HG02610 (cell line): ENCODE measurements around the gene CSRP1.
"Not testable (repeated sequence)": the region's sequence is repeated elsewhere in the genome, so short reads cannot be mapped to it uniquely, and the experiment has no call there.

Source experiments
- ATAC-seq: cut with Tn5 transposase; IDR thresholded peaks from one replicate; pipeline ENCODE4 v1.9.1; 2021; ENCODE audit warnings: mild to moderate bottlenecking, moderate library complexity; ENCODE audit not compliant: unreplicated experiment

CSRP1 gene

DNA sequence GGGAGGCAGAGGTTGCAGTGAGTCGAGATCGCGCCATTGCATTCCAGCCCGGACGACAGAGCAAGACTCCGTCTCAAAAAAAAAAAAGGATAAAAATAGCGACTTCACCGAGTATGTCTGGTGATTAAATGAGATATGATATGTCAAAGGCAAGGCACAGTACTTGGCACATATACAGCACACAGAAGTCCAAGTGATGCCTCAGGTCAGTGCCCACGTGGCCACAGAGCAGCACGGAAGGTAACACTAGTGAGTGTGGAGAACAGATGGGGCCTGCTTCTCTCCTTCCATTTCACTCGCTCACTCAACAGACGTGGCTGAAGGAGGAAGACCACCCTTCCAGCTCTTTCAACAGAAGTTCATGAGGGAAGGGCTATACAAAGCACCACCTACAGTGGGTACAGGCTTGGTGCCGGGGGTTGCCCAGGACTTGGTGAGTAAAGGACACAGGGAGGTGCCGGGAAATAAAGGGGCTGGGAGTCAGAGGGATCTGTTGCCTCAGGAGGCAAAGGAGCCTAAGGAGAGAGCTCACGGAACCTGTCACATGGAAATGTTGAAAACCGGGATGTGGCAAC, 8.9 kb downstream of the CSRP1 start:
- no peak for ATAC-seq

DNA sequence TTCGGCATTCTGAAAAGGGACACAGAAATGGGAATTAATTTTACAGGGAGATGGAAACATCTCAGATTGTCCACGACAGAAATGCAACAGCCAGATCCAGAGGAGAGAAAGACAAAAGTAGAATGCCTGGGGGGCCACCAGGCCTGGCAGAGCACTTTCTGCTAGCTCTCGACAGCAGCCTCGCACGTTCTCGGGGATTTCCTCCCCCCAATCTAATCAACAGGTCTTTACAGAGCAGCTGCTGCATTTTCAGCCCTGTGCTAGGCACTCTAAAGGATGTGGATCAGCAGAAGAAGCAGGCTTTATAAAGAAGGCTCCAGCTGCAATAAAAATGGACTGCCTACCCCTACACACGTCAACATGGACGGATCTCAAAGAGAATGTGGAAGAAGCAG, 10.6 kb downstream of the CSRP1 start:
- no peak for ATAC-seq

DNA sequence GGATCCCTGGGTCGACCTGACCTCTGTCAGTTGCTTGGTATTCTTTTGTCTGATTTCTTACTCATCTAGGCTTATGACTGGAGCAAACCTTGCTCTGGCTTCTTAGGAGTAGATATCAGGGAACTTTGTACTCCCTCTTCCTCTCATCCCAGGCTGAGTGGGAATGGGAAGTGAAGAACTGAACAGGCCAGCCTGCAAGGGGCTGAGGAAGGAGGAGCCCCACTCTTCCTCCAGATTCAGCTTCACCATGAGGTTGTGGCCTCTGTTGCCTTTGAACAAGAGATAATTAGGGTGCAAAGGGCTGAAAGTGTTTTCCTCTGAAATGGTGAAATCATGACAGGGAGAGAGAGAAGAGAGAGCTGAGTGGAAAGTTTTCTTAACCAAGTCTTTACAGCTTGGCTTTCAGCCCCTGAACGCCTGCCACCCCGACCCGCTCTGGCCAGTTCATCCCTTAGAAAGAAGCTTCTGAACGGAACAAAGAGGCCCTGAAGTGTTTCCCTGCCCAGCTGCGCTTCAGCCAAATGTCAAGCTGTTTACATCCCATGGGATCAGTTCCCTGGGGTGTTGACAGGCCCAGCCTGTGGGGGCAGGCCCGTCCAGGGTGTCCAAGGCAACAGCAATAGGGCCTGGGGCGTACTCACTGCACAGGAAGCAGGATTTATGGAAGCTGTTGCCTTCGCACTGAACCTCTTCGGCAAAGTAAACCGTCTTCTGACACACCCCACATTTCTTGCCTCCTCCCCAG, 11.2 kb downstream of the CSRP1 start:
- ATAC-seq: no peak

DNA sequence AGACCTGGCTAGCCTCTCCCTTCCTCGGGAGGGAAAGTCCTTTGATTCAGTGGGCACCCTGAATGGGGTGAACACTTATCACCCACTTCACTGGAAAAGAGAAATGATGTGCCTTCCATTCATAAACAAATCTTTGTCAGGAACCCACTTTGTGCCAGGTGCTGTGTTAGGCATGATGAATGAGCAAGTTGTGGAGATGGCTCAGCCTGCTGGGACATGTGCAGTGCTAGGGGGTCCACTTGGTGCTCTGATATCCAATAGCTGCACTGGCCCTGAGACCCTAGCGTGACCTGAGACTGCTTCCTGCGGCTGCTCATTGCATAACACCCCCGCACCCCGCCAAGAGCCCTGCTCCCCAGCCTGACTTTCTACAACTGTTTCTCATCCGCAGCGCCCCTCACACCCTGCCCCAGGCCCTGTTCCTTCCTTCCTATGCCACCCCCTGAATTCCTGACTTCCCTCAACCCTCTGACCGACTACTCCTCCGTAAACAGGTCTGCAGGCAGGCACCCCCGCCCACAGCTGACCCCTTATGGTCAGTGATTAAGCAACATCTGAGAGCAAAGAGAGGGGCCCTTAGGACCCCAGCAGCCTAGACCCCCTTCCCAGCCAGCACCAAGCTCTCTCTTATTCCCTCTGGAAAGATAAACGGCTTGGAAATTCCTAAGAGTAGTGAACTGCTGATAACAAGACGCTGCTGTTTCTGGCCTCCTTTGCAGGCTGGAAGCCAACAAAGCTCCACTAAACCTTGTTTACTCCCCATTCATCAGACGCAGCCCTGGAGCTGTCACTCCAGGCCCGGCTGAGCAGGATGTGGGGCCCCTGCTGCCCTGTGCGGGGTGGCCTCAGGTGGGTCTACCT, 12.9 kb downstream of the CSRP1 start:
- no peak for ATAC-seq

DNA sequence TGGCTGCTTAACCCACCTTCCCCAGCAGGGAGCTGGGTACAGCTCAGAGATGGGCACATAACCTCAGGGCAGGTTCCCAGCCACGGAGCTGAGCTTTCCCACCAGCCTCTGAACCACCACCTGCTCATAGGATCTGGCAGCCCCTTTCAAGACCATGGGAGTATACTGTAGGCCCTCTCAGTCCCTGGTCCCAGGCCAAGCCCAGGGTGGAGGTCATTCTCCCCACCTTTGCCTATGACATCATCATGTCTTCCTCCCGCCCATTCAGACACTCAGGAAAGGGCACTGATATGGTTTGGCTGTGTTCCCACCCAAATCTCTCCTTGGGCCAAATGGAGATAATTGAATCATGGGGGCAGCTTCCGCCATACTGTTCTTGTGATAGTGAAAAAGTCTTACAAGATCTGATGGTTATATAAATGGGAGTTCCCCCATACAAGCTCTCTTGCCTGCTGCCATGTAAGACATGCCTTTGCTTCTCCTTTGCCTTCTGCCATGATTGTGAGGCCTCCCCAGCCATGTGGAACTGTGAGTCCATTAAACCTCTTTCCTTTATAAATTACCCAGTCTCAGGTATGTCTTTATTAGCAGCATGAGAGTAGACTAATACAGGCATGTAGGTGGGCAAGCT, 13.8 kb downstream of the CSRP1 start:
- ATAC-seq: not testable (repeated sequence)

DNA sequence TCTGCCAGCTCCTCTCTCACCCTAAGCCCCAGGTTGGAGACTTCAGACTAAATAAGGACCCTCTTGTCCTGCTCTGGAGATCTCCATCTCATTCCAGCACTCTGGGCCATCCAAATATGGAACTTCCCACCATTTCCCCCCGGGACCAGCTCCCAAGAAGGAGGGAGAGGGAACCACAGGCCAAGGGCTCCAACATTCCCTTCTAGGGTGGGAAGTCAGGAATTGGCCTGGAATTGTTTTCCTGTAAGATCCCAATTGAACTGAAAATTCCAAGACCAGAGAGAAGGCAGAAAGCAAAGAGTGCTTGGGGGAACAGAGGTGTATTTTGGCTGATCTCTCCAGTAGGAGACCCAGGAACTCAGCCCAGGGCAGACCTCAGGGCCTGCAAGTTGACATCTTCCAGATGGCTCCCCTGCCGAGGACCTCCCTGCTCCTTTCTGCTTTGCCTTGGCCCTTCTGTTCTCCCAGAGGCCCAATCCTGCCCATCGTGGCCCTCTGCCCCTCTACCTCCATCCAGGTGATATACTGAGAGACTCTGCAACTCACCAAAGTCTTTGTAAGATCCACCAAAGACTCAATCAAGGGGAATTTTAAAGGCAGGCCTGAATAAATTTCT, 14.9 kb downstream of the CSRP1 start:
- ATAC-seq: no peak

DNA sequence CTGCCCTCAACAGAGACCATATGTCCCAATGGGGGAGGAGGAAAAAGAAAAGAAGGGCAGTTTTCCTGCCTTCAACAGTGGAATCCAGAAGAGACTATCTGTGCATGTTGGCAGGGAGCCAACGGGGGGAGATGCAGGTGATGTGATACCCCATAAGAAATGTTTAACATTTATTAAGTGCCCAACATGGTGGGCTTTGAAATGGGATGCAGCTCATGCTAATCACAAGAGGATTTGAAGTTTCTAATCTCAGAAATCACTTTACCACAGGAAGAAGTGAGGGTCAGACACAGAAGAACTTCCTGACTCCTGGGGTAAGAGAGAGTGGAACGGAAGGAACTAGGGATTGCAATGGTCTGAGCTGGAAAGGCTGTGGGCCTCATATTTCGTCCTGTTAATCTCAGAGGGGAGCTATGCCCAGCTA, 16.2 kb downstream of the CSRP1 start:
- ATAC-seq: no peak

DNA sequence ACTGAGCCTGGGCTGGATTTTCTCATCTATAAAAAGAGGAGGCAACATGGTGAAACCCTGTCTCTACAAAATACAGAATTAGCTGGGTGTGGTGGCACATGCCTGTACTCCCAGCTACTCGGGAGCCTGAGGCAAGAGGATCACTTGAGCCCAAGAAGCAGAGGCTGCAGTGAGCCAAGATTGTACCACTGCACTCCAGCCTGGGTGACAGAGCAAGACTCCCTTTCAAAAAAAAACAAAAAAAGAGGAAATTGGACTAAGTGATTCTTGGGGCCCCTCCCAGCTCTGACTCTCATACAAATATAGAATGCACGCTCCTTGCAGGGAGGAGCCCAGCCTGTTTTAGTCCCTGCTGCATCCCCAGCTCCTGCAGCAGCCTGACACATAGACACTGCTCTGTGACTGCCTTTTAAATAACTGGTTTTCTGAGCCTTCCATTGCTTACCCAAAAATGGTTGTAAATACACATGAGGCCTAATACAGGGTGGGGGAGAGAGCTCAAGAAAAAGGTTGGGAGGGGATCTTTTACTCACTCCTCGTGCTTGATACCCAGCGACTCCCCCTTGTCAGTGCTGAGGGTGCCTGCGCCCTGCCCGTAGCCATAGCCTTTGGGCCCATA, 17.2 kb downstream of the CSRP1 start:
- ATAC-seq: no peak

DNA sequence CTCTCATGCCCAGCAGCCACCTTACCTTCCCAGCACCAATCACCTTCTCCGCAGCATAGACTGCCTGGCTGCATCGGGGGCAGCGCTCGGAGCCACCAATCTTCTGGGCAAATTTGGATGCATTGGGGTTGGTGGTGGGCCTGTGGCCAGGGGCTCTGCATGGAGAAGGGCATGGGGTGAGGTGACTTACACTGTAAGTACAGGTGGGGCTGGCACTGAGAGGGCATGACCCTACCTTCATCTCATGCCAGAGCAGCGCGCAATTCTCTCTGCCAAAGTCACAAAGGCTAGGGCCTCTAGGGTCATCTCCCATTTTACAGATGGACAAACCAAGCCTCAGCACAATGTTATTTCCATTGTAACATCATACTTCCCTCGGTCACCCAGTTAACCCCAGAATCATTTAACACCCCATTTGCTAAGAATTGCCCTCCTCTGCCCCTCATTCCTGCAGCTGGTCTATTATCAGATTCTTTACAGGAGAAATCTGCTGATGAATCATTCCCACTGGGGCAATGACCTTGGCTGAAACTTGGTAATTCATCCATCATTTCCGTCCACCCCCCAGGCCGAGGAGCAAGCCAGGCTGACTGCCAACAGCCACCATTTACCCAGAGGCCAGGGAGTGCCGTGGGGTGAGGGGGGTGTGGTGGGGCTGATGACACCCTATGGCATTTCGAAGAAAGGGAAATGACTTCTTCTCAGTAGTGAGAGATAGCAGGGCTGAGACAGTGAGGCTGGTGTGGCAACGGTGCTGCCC, 17.9 kb downstream of the CSRP1 start:
- ATAC-seq: no peak

DNA sequence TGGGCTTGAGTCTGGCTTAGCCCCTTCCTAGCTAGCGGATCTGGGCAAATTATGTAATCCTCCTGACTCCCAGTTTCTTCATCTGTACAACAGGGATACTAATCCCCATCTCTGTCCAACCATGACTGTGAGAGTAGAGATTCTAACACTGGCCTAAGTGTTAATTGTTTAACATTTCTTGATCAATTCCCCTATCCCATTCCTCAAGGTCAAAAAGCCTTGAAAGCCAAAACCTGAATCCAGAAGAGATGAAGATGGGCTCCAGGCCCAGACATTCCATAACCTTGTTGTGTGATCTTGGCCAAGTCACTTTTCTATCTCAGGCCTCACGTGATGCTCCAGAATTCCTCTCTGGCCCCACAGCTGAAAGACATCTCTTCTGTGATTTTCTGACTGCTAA, 19.2 kb downstream of the CSRP1 start:
- ATAC-seq: no peak

DNA sequence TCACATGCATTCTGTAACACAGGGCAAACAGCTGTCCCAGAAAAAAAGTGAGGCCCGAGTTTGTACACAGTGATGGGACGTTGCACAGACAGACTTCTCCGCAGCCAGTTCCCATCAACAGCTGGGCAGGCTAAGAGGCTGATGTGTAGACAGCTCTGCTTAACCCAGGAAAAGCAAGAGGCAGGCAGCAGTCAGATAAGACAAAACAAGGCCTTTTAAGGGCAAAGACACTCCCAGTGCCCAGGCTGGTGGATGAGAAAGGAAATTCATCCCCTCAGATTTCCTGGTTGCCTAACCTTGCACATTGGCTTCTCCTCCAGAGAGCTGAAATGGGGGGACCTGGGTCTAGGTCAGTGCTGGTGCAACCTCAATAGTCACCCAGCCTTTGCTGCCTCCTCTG, 20.7 kb downstream of the CSRP1 start:
- no peak for ATAC-seq

DNA sequence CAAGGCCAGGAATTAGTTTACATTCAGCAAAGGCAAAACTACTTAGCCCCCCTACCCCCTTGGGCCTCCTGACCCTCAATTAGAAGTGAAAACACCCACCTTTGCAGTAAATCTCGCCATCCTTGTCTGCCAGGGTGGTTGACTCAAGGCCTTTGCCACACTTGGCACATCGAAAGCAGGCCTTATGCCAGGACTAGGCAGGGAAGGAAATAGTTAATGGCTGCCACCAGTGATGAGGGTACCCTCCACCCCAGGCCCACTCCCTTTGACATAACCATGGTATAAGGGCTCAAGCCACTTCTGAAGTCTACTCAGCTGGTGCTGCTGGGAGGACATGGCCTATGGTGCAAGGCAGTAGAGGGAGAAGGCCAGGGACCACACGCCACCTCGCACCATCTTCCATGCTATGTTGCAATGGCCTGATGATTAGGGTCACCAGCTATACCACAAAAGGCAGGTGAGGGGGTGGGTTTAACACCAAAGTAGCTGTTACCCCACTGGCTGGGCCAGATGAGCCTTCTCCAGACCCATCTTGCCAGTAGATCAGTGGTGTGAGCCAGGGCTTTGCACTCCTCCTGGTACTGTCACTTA, 21.6 kb downstream of the CSRP1 start:
- ATAC-seq: no peak

DNA sequence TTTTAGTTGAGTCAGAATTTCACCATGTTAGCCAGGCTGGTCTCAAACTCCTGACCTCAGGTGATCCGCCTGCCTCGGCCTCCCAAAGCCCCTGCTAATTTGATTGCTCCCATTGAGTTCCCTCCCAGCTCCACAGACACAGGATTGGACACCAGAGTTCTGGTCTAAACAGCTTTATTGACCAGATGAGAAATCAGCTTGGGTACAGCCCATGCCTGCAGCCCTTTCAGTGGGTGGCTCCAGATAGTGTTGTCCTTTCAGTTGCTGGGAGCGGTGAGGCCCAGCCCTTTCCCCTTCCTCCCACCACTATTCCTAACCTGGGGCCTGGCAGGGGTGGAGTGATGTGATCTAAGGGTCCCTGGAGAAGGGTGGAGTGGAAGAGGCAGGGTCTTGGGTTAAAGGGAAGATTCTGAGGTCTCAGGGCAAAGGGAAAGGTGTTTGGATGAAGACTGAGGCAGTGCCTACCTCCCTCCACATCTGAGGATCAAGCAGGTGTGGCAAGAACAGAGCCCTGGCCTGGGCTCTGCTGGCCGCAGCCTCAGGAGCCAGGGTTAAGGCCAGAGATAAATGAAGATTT, 23.5 kb downstream of the CSRP1 start:
- no peak for ATAC-seq

DNA sequence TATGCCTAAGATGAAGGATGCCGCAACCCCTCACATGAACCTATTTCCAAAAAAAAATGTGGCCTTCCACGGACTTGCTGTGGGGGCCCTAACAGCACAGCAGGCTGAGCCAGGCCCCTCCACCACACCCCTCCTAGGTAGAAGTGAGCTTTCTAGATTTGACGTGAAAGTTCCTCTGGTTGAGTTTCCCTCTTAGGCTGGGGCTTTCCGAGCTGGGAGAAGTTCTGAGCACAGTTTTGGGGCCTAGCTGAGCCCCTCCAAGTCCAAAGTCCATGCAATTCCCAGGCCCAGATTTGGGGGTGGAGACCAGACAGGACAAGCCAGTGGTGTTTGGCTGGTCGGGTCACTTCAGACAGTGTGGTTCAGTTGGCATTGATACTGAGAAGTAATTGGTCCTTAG, 24.2 kb downstream of the CSRP1 start:
- ATAC-seq: peak; percentile 32

DNA sequence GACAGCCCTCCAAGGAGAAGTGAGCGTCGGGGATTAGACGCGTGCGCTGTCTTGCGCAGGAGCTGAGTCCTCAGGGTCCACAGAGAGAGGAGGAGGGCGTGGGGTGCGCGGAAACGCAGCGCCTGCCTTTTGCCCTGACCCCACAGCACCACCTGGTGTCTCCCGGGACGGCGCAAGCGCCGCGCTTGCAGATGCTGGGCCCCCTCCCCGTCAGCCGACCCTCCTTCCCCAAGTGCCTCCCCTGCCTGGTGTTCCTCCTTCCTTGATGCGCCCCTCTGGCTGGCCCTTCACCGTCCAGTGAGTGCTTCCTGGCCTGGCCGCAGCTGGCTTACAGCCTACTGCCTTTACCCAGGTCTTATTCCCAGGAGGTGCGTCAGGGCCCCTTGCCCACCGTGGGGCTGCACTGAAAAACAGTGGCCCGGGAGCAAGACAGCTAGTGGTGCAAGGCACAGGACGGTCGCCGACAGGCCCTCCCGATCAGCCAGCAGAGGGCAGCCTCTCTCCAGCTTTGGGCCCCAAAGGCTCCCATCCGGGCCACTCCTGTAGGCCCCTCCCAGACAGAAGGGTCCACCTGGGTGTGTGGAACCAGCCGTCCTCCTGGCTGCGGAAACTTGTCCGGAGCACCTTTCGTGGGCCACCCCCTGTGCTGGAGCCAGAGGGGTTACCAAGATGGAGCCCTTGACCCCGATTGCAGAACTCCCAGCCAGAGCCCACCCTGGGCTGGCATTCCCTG, 25.0 kb downstream of the CSRP1 start:
- ATAC-seq: peak; percentile 78

DNA sequence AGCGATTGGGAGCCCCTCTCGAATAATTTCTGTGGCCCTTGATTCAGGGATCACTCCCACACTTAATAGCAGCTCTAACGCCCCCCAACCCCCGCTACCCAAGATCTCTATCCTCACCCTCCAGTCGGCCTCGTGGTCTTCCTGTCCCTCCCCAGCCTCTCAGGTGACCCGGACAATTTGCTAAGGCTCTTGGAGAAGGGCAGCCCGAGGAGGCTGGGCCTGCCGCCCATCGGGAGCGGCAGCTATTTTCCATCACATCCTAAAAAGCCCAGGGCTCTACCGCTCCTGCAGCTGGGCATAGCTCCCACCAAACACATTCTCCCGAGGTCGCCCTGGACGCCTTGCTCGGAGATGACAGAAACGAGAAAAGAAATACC, 25.9 kb downstream of the CSRP1 start:
- no peak for ATAC-seq

DNA sequence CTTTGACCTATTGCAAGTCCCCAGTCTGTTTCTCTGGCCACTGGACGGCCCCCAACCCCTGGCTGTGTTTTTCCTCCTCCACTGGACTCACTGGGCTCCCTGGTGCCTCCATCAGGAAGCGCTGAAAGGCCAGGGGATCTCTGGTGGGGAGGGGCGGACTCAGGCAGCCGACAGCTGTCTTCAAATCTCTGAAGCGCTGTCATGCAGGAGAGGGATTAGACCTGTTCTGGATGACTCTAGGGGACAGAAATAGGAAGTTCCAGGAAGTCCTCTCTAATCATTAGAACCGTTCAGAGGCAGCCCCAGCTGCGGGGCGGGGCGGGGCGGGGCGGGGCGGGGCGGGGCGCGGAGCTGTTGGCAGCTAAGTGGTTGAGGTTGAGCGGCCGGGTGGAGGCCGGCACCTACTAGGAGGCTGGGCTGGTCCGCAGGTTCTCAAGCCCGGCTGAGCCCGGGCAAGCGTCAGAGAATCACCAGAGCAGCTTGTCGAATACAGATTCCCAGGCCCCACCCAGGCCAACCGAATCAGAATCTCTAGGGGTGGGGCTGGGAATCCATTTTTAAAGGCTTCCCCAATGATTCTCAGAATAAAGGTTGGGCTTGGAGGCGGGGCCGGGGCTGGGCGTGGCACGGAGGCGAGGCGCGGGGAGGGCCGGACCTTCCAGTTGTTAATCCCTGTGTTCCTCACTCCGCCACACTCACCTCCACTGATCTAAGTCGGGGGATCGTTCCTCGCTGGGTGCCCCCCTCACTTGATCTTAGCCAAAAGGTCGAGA, 26.5 kb downstream of the CSRP1 start:
- ATAC-seq: peak; percentile 46
